ENCODE data around the gene SETBP1. TPM values are rescaled to one million over a fixed set of nuclear protein-coding genes. Genes with fewer than 3 reads are reported as not detected.

The SETBP1 gene
- polyA plus RNA-seq (2012; ENCODE audit: insufficient read depth, insufficient read length), result 0.11 TPM

DNA sequence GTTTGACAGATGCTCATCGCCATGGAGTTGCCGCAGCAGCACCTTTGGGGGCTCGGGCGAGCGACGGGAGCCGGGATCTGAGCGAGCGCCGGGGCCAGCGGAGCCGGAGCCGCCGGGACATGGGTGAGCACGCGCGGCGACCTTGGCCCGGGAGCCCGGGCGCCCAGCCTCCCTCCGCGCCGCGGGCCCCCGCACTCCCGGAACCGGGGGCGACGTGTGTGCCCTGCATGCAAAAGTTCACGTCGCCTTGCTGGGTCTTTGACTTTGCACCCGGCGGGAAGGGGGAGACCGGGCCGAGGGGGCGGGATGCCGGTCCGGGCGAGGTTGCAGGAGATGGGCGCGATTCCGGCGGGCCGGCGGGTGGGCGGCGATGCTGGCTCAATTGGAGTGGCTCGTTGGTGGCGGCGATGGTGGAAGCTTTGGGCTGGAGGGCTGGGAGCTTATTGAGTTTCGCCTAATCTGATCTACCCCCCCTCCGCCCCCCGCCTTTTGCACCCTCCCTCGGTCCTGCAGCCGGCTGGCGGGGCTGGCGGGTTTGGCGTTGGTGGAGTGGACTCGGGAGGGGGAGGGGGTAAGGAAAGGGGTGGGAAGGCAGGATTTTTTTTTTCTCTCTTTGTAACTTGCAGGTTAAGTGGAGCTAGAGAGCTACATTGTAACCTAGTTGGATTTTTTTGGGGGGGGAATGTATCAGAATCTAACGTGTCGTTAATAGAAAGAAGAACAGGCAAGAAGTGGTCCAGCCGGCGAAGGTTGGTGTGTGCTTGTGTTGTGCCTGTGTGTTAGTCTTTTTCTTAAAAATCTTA, at the start of gene SETBP1:
Gene SETBP1 (plus strand): TSS at position 616 of the 803 bp plus-strand sequence. CDS start 20,459 bp downstream, outside the sequence.
- no peak within 1 kb of the TSS for H3K4me3 ChIP-seq (ENCODE audit: low read length)
- DNase-seq (ENCODE audit: low read depth, low spot score), result no peak

DNA sequence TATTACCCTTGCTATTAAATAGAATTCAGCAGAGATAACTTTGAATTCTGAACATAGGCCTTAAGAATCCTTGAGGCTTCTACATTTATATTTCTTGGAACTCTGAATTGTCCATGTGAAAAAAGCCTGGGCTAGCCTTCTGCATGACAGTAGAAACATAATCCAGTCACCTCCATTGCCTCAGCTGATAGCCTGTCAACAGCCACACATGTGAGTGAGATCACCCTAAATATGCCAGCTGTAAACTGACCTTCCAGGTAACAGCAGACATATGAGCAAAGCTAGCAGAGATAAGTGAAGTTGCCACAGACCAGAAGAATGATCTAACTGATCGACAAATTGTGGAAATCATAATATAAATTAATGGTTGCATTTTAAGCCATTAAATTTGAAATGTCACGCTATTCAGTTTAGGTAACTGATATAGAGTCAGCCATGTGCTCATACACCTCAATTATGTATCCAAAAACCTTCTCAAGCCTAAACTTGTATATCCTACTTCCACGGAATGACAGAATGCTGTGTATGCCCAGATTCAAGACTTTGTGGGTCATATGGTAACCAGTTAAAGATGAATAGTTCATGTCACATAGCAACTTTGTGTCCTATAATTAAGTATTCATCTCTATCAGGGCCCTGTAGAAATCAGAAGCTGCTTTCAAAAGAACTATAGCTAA, 48.1 kb upstream of the SETBP1 start:
- no peak for DNase-seq (ENCODE audit: low read depth, low spot score)
- H3K4me3 ChIP-seq (ENCODE audit: low read length), result no peak overlapping the region

DNA sequence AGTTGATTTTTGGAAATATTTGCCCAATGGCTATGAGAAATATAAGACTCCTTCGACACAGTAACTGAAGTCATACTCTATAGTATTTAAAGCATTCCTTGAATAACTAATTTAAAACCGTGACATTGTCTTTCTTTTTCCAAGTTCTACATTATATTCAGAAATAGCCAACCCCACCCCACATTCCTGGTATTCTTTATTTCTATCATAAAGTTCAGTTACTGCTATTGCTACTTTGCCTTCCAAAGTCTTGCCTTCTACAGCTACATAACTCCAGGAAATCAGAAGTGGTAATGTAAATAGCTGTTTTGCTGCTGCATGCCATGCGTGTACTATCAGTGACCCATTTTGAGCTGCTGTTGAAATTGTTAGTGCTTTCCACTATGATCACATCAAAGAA, 45.1 kb upstream of the SETBP1 start:
- no peak overlapping the region for H3K4me3 ChIP-seq (ENCODE audit: low read length)

GRCh38 chr18:44636241-44636640, 44.4 kb upstream of the SETBP1 start:
- no peak overlapping the region for H3K4me3 ChIP-seq (ENCODE audit: low read length)
- no peak for DNase-seq (ENCODE audit: low read depth, low spot score)

More for the DNA sequence above, 45.1 kb upstream of the SETBP1 start:
- DNase-seq (ENCODE audit: low read depth, low spot score), result no peak

- no peak overlapping the region for H3K4me3 ChIP-seq (ENCODE audit: low read length)
- no peak for DNase-seq (ENCODE audit: low read depth, low spot score)
Measured at GRCh38 chr18:44637210-44638033, 43.3 kb upstream of the SETBP1 start.

GRCh38 chr18:44638034-44638540, 42.6 kb upstream of the SETBP1 start:
- no peak overlapping the region for H3K4me3 ChIP-seq (ENCODE audit: low read length)
- DNase-seq (ENCODE audit: low read depth, low spot score), result no peak

DNA sequence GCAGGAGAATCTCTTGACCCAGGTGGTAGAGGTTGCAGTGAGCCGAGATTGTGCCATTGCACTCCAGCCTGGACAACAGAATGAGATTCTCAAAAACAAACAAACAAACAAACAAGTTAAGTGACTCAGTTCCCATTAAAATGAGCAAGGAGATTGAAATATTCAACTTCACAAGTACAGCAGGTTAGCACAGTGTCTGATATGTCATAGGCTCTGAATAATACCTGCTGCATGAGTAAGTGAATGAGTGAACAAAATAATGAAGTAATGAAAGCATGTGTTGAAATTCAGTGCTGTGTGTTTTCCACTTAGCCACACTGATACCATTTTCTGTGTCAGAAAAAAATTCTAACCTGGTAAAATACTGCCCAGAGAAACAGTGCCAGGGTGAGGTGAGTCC, 41.9 kb upstream of the SETBP1 start:
- no peak overlapping the region for H3K4me3 ChIP-seq (ENCODE audit: low read length)
- no peak for DNase-seq (ENCODE audit: low read depth, low spot score)

- DNase-seq (ENCODE audit: low read depth, low spot score), result no peak
- H3K4me3 ChIP-seq (ENCODE audit: low read length), result no peak overlapping the region
Measured at GRCh38 chr18:44643004-44643403, 37.7 kb upstream of the SETBP1 start.

DNA sequence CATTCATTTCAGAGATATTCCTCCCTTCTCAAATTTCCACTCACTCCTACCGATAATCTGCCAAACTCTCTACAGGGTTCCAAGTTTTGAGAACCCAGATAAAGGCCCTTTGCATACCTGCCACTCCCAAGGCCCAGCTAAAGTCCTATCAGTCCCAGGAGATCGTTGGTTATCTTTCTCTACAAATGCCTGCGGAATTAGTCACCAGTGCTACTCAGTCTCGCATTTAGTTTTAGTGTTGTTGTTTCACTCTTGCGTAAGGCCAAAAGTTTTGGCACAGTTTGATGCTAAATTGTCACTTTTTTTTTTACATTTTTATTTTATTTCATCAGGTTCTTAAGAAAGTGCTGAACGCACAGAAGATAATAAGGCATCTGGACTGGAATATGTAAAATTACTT, 29.2 kb upstream of the SETBP1 start:
- H3K4me3 ChIP-seq (ENCODE audit: low read length), result no peak overlapping the region
- no peak for DNase-seq (ENCODE audit: low read depth, low spot score)

DNA sequence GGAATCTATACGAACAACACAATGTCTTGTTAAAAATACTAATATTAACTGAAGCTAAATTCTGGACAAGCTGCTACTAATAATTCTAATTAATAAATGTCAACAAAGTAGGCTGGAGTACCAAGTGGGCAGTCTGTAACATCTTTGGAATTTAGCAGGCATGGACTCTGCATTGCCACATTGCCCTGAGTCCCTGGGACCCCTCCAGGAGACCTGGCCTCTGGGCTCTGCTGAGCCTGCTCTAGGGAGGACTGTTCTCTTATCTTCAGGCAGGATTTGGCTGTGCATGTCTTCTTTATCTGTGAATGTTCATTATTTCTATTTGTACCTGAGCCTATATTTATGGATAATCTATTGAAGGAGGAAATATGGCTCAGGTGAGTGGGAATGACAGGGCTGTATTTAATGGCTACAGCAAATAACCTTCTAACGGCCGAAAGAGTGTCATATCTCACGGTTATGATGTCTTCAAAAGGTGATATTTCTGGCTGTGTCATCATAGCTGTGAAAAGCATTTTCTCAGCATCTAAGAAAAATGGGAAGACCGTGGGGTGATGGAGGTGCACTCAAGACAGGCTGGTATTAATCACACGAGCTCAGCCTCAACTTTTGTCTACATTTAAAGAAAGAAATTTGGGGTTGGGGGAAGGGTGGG, 28.6 kb upstream of the SETBP1 start:
- DNase-seq (ENCODE audit: low read depth, low spot score), result no peak
- no peak overlapping the region for H3K4me3 ChIP-seq (ENCODE audit: low read length)

- no peak for DNase-seq (ENCODE audit: low read depth, low spot score)
Measured at GRCh38 chr18:44652722-44653121, 28.0 kb upstream of the SETBP1 start.

DNA sequence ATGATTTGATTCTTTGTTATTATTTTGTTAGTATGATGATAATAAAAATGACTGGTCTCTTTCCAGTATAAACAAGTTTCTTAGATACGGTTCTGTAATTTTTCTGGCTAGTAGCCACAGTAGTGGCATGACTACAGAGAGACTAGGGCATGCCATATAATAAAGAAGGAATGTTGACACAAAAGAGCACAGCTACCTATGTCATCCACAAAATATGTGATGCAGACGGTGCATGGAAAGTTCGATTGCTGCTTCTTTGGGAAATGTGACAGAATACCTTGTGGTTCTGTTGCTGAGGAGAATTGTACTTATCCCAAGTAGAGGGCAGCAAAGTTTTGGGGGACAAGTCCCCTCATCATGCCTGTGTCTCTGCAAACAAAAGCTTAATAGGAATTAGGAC, 26.1 kb upstream of the SETBP1 start:
- no peak for DNase-seq (ENCODE audit: low read depth, low spot score)

More at GRCh38 chr18:44652722-44653121, 28.0 kb upstream of the SETBP1 start:
- no peak overlapping the region for H3K4me3 ChIP-seq (ENCODE audit: low read length)

DNA sequence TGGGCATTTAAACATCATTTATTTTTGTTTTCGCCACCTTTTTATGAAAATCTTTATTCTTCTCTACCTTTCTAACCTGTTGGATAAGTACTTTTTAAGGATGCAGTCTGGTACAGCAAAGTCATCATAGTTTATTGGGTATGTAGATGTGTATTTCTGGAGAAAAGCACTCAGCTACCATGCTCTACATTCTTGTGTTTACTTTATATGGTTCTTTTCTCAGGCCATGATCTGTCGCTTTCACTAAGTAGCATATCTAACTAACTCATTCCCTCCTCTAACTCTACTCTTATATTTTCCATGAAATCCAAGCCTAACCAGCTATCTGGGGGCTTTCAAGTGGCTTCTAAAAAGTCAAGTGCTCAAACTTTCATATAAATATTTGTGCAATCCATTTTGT, 25.3 kb upstream of the SETBP1 start:
- H3K4me3 ChIP-seq (ENCODE audit: low read length), result no peak overlapping the region
- no peak for DNase-seq (ENCODE audit: low read depth, low spot score)

More for the DNA sequence above, 26.1 kb upstream of the SETBP1 start:
- H3K4me3 ChIP-seq (ENCODE audit: low read length), result no peak overlapping the region

DNA sequence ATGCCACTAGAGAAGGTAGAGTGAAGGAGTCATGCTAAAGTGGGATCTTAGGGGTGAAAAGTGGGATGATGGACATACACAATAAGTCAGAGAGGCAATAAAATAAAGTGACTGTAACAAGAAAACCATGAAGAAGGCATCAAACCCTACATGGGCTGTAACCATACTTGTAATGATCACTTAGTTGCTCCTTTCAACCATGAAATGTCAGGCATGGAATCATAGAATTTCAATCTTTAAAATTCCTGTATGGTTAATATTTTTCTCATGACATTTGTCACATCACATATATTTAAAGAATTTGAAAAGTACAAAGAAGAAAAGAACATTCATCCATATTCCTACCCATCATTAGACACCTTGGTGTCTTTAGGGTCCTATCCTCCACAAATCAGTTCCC, 20.9 kb upstream of the SETBP1 start:
- no peak for DNase-seq (ENCODE audit: low read depth, low spot score)
- H3K4me3 ChIP-seq (ENCODE audit: low read length), result no peak overlapping the region

GRCh38 chr18:44668270-44668975, 12.3 kb upstream of the SETBP1 start:
- no peak overlapping the region for H3K4me3 ChIP-seq (ENCODE audit: low read length)
- no peak for DNase-seq (ENCODE audit: low read depth, low spot score)

DNA sequence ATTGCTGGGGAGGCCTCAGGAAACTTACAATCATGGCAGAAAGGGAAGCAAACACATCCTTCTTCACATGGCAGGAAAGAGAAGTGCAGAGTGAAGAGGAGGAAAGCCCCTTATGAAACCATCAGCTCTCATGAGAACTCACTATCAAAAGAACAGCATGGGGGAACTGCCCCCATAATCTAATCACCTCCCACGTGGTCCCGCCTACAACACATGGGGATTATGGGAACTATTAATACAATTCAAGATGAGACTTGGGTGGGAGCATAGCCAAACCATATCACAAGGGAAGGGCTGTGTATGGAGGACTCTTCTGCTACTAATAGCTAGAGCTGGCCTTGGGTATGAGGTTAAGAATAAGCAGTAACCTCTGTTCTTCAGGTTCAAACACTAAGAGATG, 8.8 kb upstream of the SETBP1 start:
- DNase-seq (ENCODE audit: low read depth, low spot score), result no peak
- no peak overlapping the region for H3K4me3 ChIP-seq (ENCODE audit: low read length)

DNA sequence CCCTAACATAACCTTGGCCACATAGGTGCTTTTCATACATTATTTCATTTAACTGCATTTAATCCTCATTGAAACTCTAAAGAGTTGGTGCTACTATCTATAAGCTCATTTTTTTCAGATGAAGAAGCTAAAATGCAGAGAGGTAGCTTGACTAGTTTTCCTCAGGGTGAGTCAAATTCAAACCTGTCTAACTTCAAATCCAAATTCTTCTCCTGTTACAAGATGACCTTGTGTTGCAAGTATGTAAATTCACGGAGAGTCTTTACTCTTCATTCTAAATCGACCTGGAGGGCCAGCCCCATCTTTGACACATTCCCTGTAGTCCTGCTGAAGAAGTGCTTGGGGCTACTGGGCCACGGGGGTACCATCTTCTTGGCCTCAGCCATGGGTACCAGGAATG, 8.2 kb upstream of the SETBP1 start:
- no peak for DNase-seq (ENCODE audit: low read depth, low spot score)
- H3K4me3 ChIP-seq (ENCODE audit: low read length), result no peak overlapping the region

- no peak for DNase-seq (ENCODE audit: low read depth, low spot score)
- no peak overlapping the region for H3K4me3 ChIP-seq (ENCODE audit: low read length)
Measured at GRCh38 chr18:44673256-44673880, 7.3 kb upstream of the SETBP1 start.

Measured in Jurkat, Clone E6-1 (cell line).